HEK293 (cell line): Measurements from ENCODE around the gene CRY2.

Experiments used
- CTCF ChIA-PET: fragments of 350-600 bp; formaldehyde crosslinking; extraction: SDS; loops from one replicate; lab custom pipeline; 2021; ENCODE audit warnings: antibody characterized with exemption; lab: Yijun Ruan, JAX
- POLR2A ChIA-PET: fragments of 300-600 bp; formaldehyde crosslinking; extraction: SDS; loops from one replicate; lab custom pipeline; 2020; ENCODE audit warnings: antibody characterized with exemption, inconsistent platforms; lab: Yijun Ruan, JAX
- H3K27ac ChIP-seq: fragments of 200-500 bp; sonication (Bioruptor generic); 2 replicates; pipeline ENCODE4 v1.5.1; 2014; ENCODE audit warnings: low read depth, low read length, control low read depth, inconsistent platforms; ENCODE audit errors: extremely low read depth
- H3K36me3 ChIP-seq, 2 experiments: fragments of 200-500 bp in 1 of 2; sonication (Bioruptor generic) in 1 of 2; 1 replicate in 1 of 2; 2 replicates in 1 of 2; pipeline ENCODE4 v1.5.1; 2014 to 2017; ENCODE audit warnings: inconsistent platforms in 2 of 2, low read length in 2 of 2; ENCODE audit not compliant: control insufficient read depth in 2 of 2, insufficient read depth in 1 of 2
- H3K4me1 ChIP-seq: fragments of 200-500 bp; sonication (Bioruptor generic); 2 replicates; pipeline ENCODE4 v1.5.1; 2014; ENCODE audit warnings: mild to moderate bottlenecking, low read length, inconsistent platforms; ENCODE audit not compliant: control insufficient read depth, insufficient read depth
- H3K4me3 ChIP-seq: 2 replicates; pipeline ENCODE4 v1.5.1; 2011; ENCODE audit warnings: low read depth, mild to moderate bottlenecking, control low read depth, low read length, moderate library complexity
- H3K9me3 ChIP-seq: fragments of 200-500 bp; sonication (Bioruptor generic); 2 replicates; pipeline ENCODE4 v1.5.1; 2014; ENCODE audit warnings: low read depth, low read length, inconsistent platforms; ENCODE audit not compliant: control insufficient read depth, insufficient read depth
- EGR2 ChIP-seq: fragments of 450-650 bp; formaldehyde crosslinking; IDR thresholded peaks from 2 replicates; pipeline ENCODE4 v1.5.1; 2016; ENCODE audit warnings: low read depth, missing biosample characterization, missing genetic modification characterization
- GLIS1 ChIP-seq: fragments of 450-650 bp; formaldehyde crosslinking; IDR thresholded peaks from 2 replicates; pipeline ENCODE4 v1.5.1; 2016; ENCODE audit warnings: missing biosample characterization, missing genetic modification characterization
- SP2 ChIP-seq: fragments of 450-650 bp; formaldehyde crosslinking; IDR thresholded peaks from 2 replicates; pipeline ENCODE4 v1.5.1; 2016; ENCODE audit warnings: missing biosample characterization, missing genetic modification characterization
- ZFHX2 ChIP-seq: fragments of 450-650 bp; formaldehyde crosslinking; conservative IDR thresholded peaks from 2 replicates; pipeline ENCODE4 v1.5.1; 2016; ENCODE audit warnings: missing biosample characterization, missing genetic modification characterization
- ZIC2 ChIP-seq: fragments of 450-650 bp; formaldehyde crosslinking; IDR thresholded peaks from 2 replicates; pipeline ENCODE4 v1.5.1; 2016; ENCODE audit warnings: missing biosample characterization, missing genetic modification characterization
- ZNF121 ChIP-seq: fragments of 450-650 bp; formaldehyde crosslinking; IDR thresholded peaks from 2 replicates; pipeline ENCODE4 v1.5.1; 2016; ENCODE audit warnings: missing biosample characterization, missing genetic modification characterization
- ZNF23 ChIP-seq: fragments of 450-650 bp; formaldehyde crosslinking; IDR thresholded peaks from 2 replicates; pipeline ENCODE4 v1.5.1; 2016; ENCODE audit warnings: missing biosample characterization, missing genetic modification characterization, borderline replicate concordance
- ZNF302 ChIP-seq: fragments of 450-650 bp; formaldehyde crosslinking; IDR thresholded peaks from 2 replicates; pipeline ENCODE4 v1.5.1; 2016; ENCODE audit warnings: missing biosample characterization, missing genetic modification characterization, low read depth
- ZNF350 ChIP-seq: fragments of 450-650 bp; formaldehyde crosslinking; IDR thresholded peaks from 2 replicates; pipeline ENCODE4 v1.5.0; 2017; ENCODE audit warnings: missing biosample characterization, mild to moderate bottlenecking, missing genetic modification characterization
- ZNF416 ChIP-seq: fragments of 450-650 bp; formaldehyde crosslinking; IDR thresholded peaks from 2 replicates; pipeline ENCODE4 v1.5.1; 2016; ENCODE audit warnings: missing biosample characterization, missing genetic modification characterization
- ZNF521 ChIP-seq: fragments of 450-650 bp; formaldehyde crosslinking; IDR thresholded peaks from 2 replicates; pipeline ENCODE4 v1.5.1; 2017; ENCODE audit warnings: missing biosample characterization, mild to moderate bottlenecking, missing genetic modification characterization
- ZNF596 ChIP-seq: fragments of 450-650 bp; IDR thresholded peaks from 2 replicates; pipeline ENCODE4 v1.5.0; 2018; ENCODE audit warnings: missing biosample characterization, mild to moderate bottlenecking, missing genetic modification characterization, moderate library complexity
- ZNF600 ChIP-seq: fragments of 450-650 bp; formaldehyde crosslinking; IDR thresholded peaks from 2 replicates; pipeline ENCODE4 v1.5.1; 2016; ENCODE audit warnings: missing biosample characterization, missing genetic modification characterization
- ZNF670 ChIP-seq: fragments of 450-650 bp; formaldehyde crosslinking; IDR thresholded peaks from 2 replicates; pipeline ENCODE4 v1.5.1; 2016; ENCODE audit warnings: missing biosample characterization, missing genetic modification characterization, low read depth
- ZNF701 ChIP-seq: fragments of 450-650 bp; formaldehyde crosslinking; IDR thresholded peaks from 2 replicates; pipeline ENCODE4 v1.5.1; 2016; ENCODE audit warnings: missing biosample characterization, missing genetic modification characterization
- ZNF837 ChIP-seq: fragments of 450-650 bp; formaldehyde crosslinking; IDR thresholded peaks from 2 replicates; pipeline ENCODE4 v1.5.1; 2016; ENCODE audit warnings: missing biosample characterization, missing genetic modification characterization
- TF ChIP-seq, protein P1 (sequence below): fragments of 450-650 bp; formaldehyde crosslinking; IDR thresholded peaks from 2 replicates; pipeline ENCODE4 v1.5.1; 2016; ENCODE audit warnings: missing biosample characterization, missing genetic modification characterization
- TF ChIP-seq, protein P2 (sequence below): IDR thresholded peaks from 2 replicates; pipeline ENCODE4 v1.6.1; 2011; ENCODE audit warnings: mild to moderate bottlenecking, low read depth, low read length, borderline replicate concordance
- TF ChIP-seq, protein P3 (sequence below): fragments of 450-650 bp; formaldehyde crosslinking; IDR thresholded peaks from 2 replicates; pipeline ENCODE4 v1.5.1; 2016; ENCODE audit warnings: missing biosample characterization, missing genetic modification characterization
- TF ChIP-seq, protein P4 (sequence below): fragments of 450-650 bp; formaldehyde crosslinking; IDR thresholded peaks from 2 replicates; pipeline ENCODE4 v1.5.1; 2016; ENCODE audit warnings: missing biosample characterization, missing genetic modification characterization

CRY2 gene

DNA sequence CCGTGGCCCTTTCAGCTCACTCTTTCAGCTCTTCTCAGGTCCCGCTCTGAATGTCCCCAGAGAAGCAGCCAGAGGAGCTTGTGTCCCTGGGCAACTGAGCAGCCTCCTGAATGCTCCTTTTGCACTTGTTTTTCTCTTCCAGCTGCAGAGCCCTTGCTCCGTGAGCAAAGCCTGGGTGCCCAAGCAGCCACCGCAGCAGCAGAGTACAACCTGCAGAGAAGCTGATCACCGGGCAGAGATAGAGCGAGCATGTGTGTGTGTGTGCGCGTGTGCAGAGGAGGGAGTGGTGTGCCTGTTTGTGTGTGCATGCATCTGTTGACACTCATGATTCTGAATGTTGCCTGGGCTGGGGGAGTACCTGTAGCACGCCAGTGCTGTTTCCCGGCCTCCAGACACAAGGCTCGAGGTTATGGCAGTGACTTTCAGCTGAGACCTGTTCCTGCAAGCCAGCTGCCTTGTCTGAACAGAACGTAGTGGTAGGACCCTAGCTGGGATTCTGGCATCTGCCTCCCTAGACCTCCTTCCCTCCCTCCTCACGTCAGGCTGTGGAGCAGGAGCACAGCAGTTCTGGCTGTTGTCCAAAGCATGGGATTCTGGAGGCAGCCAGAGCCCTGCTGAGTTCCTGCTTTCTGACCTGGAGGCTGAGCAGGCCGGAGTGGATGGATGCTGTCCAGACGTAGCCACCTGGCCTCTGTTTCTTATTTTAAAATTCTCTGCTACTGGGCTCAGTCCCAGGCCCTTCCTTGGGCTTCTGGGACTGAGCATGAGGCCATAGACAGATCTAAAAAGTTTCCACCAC is 33.7 kb downstream of the CRY2 start:
- Histone ChIP-seq H3K27ac (no peak overlapping the region), H3K9me3 (no peaks in the 10 kb centered on the region), H3K36me3 (peaks cover 0 to 23% of the 10 kb centered on the region in 2 experiments; a peak in 1 of 3 replicates), H3K4me3 (no peak overlapping the region), H3K4me1 (no peaks in the 10 kb centered on the region)
- ChIA-PET CTCF (interaction anchor here (0.5 to 1.4 kb wide), 6 partner anchors 8 to 126 kb away, joined by 3 to 8 read pairs (median 3); no protein-coding TSS in a partner anchor), POLR2A (interaction anchor here (1.6 kb wide), 1 partner anchor 37 kb away, joined by 5 read pairs; the partner anchor contains the start of gene PEX16)
- TF ChIP-seq ZNF350 (tag by site-specific recombination) (no peak), ZIC2 (peak; percentile 25)

DNA sequence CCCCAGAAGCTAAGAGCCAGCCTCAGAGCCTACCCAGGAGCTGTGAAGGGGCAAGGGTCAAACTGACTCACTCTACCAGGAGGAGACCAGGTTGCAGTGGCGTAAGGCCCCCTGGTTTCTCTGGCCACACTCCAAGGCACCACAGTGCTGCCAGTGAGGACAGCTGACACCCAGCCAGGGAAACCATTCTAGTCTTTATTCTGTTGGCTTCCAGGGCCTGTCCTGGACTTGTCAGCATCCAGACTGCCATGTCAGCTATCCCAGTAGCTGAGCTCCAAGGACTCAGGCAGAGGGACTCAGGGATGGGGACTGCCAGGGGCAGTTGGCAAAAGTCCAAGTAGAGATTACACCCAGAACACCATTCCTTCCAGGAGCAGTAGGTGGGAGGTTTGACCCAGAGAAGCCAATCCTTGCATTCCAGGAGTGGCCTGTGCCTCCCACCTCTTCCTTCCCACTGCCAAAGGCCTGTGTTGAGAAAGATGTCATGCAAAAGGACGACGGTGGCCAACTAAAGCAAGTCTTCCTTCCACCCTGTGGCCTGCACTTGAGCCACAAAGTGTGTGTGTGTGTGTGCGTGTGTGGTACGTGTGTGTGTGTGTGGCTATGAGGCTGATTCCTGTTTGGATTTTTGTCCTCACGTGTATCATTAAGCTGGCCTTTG is 34.6 kb downstream of the CRY2 start:
- ChIA-PET POLR2A (interaction anchor here (1.6 kb wide), 1 partner anchor 36 kb away, joined by 5 read pairs; the partner anchor contains the start of gene PEX16), CTCF (interaction anchor here (0.7 to 1.4 kb wide), 3 partner anchors 9 to 125 kb away, joined by 3 to 8 read pairs (median 6); no protein-coding TSS in a partner anchor)
- Histone ChIP-seq H3K4me1 (no peaks in the 10 kb centered on the region), H3K4me3 (no peak overlapping the region), H3K27ac (no peak overlapping the region), H3K9me3 (no peaks in the 10 kb centered on the region), H3K36me3 (peaks cover 0 to 17% of the 10 kb centered on the region in 2 experiments; a peak in 1 of 3 replicates)
- TF ChIP-seq ZIC2 = peak; percentile 12; the same call in 1 of the 2 replicates
- TF ChIP-seq ZNF596 (tag by site-specific recombination) = no peak
- TF ChIP-seq ZFHX2 (tag by site-specific recombination) = peak; percentile 90
- TF ChIP-seq EGR2 (tag by site-specific recombination) = peak; percentile 87
- no peak for TF ChIP-seq ZNF837 (tag by site-specific recombination)
- peak; percentile 71 for TF ChIP-seq GLIS1 (tag by site-specific recombination)
- no peak for TF ChIP-seq ZNF350 (tag by site-specific recombination)

DNA sequence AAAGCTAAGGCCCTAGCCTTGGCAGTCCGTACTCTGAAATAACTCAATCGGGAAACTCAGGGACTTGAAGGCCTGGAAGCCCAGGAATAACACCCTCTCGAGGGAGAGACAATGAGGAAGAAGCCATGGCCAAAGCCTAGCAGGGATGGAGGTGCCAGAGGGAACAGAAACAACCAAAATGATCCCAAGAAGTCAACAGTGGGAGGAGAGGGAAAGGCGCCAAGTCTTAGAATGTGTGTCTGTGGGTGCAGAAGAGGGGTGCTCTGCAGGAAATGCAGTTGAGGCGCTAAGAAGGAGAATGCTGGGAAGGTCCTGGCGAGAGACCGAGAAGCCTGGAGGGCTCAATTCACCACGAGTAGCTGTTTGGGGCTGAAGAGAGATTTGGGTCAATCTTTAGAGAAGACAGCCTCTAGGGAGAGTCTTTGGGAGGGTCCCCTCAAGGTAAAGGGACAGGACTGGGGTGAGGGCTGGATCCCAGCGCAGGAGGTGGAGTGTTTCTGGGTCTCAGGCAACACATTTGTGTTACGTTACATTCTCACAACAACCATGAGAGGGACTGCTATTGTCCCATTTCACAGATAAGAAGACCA is 37.4 kb downstream of the CRY2 start:
- H3K9me3 ChIP-seq = no peaks in the 10 kb centered on the region
- peaks cover 0 to 5% of the 10 kb centered on the region in 2 experiments; a peak in 1 of 3 replicates for H3K36me3 ChIP-seq
- POLR2A ChIA-PET = interaction anchor here (1.6 kb wide), 1 partner anchor 33 kb away, joined by 4 read pairs; the partner anchor contains the start of gene PEX16
- no peak overlapping the region for H3K27ac ChIP-seq
- CTCF ChIA-PET = interaction anchor here (0.7 to 2.3 kb wide), 2 partner anchors 12 to 81 kb away, joined by 3 to 20 read pairs; no protein-coding TSS in a partner anchor
- H3K4me1 ChIP-seq = no peaks in the 10 kb centered on the region
- H3K4me3 ChIP-seq = no peak overlapping the region
- TF ChIP-seq ZNF521 (tag by site-specific recombination) (no peak), ZNF302 (tag by site-specific recombination) (no peak), SP2 (tag by site-specific recombination) (no peak), ZNF701 (tag by site-specific recombination) (no peak), ZNF23 (tag by site-specific recombination) (no peak), ZNF600 (no peak), ZNF121 (tag by site-specific recombination) (no peak), ZNF670 (tag by site-specific recombination) (no peak), ZNF416 (tag by site-specific recombination) (no peak)
- TF ChIP-seq, protein P1, sequence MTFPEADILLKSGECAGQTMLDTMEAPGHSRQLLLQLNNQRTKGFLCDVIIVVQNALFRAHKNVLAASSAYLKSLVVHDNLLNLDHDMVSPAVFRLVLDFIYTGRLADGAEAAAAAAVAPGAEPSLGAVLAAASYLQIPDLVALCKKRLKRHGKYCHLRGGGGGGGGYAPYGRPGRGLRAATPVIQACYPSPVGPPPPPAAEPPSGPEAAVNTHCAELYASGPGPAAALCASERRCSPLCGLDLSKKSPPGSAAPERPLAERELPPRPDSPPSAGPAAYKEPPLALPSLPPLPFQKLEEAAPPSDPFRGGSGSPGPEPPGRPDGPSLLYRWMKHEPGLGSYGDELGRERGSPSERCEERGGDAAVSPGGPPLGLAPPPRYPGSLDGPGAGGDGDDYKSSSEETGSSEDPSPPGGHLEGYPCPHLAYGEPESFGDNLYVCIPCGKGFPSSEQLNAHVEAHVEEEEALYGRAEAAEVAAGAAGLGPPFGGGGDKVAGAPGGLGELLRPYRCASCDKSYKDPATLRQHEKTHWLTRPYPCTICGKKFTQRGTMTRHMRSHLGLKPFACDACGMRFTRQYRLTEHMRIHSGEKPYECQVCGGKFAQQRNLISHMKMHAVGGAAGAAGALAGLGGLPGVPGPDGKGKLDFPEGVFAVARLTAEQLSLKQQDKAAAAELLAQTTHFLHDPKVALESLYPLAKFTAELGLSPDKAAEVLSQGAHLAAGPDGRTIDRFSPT (tag by site-specific recombination) = no peak
- TF ChIP-seq, protein P2, sequence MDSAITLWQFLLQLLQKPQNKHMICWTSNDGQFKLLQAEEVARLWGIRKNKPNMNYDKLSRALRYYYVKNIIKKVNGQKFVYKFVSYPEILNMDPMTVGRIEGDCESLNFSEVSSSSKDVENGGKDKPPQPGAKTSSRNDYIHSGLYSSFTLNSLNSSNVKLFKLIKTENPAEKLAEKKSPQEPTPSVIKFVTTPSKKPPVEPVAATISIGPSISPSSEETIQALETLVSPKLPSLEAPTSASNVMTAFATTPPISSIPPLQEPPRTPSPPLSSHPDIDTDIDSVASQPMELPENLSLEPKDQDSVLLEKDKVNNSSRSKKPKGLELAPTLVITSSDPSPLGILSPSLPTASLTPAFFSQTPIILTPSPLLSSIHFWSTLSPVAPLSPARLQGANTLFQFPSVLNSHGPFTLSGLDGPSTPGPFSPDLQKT = no peak
- TF ChIP-seq, protein P3, sequence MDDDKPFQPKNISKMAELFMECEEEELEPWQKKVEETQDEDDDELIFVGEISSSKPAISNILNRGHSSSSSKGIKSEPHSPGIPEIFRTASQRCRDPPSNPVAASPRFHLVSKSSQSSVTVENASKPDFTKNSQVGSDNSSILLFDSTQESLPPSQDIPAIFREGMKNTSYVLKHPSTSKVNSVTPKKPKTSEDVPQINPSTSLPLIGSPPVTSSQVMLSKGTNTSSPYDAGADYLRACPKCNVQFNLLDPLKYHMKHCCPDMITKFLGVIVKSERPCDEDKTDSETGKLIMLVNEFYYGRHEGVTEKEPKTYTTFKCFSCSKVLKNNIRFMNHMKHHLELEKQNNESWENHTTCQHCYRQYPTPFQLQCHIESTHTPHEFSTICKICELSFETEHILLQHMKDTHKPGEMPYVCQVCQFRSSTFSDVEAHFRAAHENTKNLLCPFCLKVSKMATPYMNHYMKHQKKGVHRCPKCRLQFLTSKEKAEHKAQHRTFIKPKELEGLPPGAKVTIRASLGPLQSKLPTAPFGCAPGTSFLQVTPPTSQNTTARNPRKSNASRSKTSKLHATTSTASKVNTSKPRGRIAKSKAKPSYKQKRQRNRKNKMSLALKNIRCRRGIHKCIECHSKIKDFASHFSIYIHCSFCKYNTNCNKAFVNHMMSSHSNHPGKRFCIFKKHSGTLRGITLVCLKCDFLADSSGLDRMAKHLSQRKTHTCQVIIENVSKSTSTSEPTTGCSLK = no peak
- TF ChIP-seq, protein P4, sequence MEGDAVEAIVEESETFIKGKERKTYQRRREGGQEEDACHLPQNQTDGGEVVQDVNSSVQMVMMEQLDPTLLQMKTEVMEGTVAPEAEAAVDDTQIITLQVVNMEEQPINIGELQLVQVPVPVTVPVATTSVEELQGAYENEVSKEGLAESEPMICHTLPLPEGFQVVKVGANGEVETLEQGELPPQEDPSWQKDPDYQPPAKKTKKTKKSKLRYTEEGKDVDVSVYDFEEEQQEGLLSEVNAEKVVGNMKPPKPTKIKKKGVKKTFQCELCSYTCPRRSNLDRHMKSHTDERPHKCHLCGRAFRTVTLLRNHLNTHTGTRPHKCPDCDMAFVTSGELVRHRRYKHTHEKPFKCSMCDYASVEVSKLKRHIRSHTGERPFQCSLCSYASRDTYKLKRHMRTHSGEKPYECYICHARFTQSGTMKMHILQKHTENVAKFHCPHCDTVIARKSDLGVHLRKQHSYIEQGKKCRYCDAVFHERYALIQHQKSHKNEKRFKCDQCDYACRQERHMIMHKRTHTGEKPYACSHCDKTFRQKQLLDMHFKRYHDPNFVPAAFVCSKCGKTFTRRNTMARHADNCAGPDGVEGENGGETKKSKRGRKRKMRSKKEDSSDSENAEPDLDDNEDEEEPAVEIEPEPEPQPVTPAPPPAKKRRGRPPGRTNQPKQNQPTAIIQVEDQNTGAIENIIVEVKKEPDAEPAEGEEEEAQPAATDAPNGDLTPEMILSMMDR (tag by site-specific recombination) = no peak
